Stimulated activated CD8-positive, alpha-beta memory T cell treated with anti-CD3 and anti-CD28 coated beads, Interleukin-4, amount 100 ng/mL, for 24 hours (primary cell): Measurements from ENCODE around the gene CLIP2.
"Not testable (repeated sequence)": the region's sequence is repeated elsewhere in the genome, so short reads cannot be mapped to it uniquely, and the experiment has no call there.

Experiments used
- DNase-seq: peaks from one replicate; pipeline ENCODE4 v3.0.0-alpha.2; 2020; ENCODE audit warnings: low read depth

The CLIP2 gene

GRCh38 chr7:74337926-74338325, 48.7 kb downstream of the CLIP2 start:
- DNase-seq, result no peak

- no peak for DNase-seq
Measured at GRCh38 chr7:74338366-74339108, 49.3 kb downstream of the CLIP2 start.

- not testable (repeated sequence) for DNase-seq
Measured at GRCh38 chr7:74339648-74340047, 50.4 kb downstream of the CLIP2 start.

- no peak for DNase-seq
Measured at GRCh38 chr7:74343281-74344131, 54.3 kb downstream of the CLIP2 start.

GRCh38 chr7:74344132-74344496, 54.9 kb downstream of the CLIP2 start:
- DNase-seq, result no peak

- DNase-seq, result no peak
Measured at GRCh38 chr7:74344786-74345185, 55.6 kb downstream of the CLIP2 start.

GRCh38 chr7:74345970-74346369, 56.8 kb downstream of the CLIP2 start:
- DNase-seq, result no peak

- no peak for DNase-seq
Measured at GRCh38 chr7:74349621-74350020, 60.4 kb downstream of the CLIP2 start.

GRCh38 chr7:74350751-74351150, 61.5 kb downstream of the CLIP2 start:
- no peak for DNase-seq

- DNase-seq, result no peak
Measured at GRCh38 chr7:74351836-74352235, 62.6 kb downstream of the CLIP2 start.

GRCh38 chr7:74352551-74353138, 63.4 kb downstream of the CLIP2 start:
- DNase-seq, result not testable (repeated sequence)

GRCh38 chr7:74354009-74354408, 64.8 kb downstream of the CLIP2 start:
- no peak for DNase-seq

GRCh38 chr7:74355091-74355490, 65.9 kb downstream of the CLIP2 start:
- DNase-seq, result no peak

GRCh38 chr7:74356589-74357315, 67.5 kb downstream of the CLIP2 start:
- no peak for DNase-seq

- DNase-seq, result no peak
Measured at GRCh38 chr7:74360008-74360407, 70.8 kb downstream of the CLIP2 start.

- DNase-seq, result no peak
Measured at GRCh38 chr7:74362266-74362665, 73.1 kb downstream of the CLIP2 start.

- no peak for DNase-seq
Measured at GRCh38 chr7:74364061-74364460, 74.9 kb downstream of the CLIP2 start.

GRCh38 chr7:74365322-74366022, 76.3 kb downstream of the CLIP2 start:
- DNase-seq, result no peak

- no peak for DNase-seq
Measured at GRCh38 chr7:74371381-74372341, 82.5 kb downstream of the CLIP2 start.

GRCh38 chr7:74372511-74373111, 83.4 kb downstream of the CLIP2 start:
- DNase-seq, result no peak
